CD4-positive, alpha-beta T cell treated with Interleukin-17A for 1 hour (primary cell): ENCODE data around the gene ZNF560.
A peak's percentile ranks its signal among the peaks of the same experiment; 100 is the strongest.

ENCODE experiments used
- DNase-seq: peaks from one replicate; pipeline ENCODE4 v3.0.0-alpha.2; 2020

ZNF560 gene

DNA sequence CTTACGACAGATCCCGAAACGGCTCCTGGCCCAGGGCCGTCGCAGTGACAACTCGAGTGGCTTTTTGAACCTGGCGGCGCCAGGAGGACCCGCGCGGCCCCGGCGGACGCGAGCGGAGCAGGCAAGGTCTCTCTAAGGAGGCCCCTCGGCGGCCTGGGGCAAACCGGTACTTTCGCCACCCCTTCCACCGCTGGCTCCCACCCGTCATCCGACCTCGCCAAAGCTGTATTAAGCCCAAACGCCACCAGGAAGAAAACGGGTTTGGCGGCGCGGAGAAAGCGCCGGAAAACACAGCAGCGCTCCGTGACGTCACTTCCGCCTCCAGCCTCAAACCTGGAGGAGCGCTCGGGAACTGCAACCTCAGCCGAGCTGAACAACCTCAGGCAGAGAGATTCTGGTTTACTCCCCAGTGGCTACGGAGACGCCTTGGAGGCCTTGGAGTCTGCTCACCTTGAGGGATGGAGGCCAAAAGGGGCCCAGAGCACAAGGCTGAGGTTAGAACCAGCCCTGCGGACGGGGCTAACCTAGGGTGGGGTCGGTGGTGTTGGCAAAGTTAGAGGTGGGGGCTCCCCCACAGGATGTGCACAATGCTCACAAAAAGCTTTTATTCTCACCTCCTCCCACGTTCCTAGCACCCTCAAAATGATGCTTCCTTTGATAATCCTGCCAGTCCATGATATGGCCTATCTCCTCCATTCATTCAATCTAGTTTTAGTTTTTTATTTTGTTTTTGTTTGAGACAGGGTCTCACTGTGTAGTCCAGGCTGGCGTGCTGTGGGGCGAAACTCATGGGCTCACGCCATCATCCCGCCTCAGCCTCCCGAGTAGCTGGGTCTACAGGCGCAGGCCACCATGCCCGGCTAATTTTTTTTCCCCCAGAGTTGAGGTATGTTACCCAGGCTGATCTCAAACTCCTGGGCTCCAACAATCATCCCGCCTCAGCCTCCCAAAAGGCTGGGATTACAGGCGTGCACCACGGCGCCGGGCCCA lies 62.8 kb downstream of the ZNF560 start, which contains the start of gene ZNF266:
Gene ZNF266 (minus strand): TSS at position 295 of the 990 bp plus-strand sequence. CDS start 15,484 bp downstream, outside the sequence.
- peak; percentile 94 for DNase-seq

DNA sequence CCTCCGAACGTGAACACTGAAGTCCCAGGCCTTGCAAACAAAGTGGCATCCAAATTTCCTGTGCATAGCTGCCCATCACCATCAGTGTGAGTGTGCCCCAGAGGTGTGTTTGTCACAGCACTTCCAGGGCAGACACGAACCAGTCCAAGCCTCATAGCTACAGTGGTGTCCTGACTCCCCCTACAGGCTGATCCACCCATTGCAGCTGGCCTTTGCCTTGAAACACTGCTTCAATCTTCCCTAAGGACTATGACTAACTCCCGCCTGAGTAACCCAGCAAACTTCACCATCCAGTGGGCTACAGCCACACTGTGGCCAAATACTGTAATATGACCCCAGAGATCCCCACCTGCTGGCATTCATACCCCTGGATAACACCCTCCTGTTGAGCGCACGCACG lies 66.9 kb downstream of the ZNF560 start:
- peak; percentile 32 for DNase-seq

DNA sequence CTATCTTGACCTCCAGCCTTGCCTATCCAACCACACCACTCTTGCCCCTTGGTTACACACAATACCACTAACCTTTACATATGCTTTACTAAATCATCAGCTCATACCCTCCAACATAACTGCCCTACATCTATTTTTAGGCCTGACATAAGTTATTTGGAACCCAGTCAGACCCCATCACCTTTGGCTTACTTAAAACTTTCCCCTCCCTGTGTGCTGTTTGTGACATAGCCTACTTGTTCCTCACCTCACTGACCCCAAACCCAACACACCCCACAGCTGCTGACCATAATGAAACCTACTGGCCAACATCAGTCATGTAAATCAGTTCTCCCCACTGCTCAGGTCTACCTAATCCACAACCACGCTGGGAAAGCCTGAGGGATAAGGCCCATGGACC lies 68.0 kb downstream of the ZNF560 start:
- DNase-seq, result no peak

DNA sequence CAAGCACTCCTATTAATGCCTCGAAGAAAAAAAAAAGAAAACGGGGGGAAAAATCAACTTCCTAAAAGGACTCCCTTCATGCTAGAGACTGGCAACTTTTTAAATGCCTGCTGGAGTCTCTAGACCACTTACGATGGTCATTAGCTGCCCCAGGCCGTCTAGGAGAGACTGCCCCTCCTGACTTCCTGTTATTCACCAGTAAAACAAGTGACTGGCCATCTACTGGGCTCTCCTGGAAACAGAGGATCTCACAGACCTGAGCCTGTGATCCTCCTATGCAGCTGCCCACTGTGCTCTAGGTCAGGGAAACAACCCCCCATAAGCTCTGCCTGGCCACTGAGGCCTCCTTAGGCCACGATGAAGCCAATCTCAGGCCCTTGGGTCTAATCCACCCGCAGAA lies 70.5 kb downstream of the ZNF560 start:
- DNase-seq, result no peak
